Measurements from ENCODE around the gene ALDH1L1. TPM values are rescaled to one million over a fixed set of nuclear protein-coding genes. Genes with fewer than 3 reads are reported as not detected.

ALDH1L1 gene
- total RNA-seq, 3 donors from 2014 or later, result 0.10 to 0.29 TPM; not detected in 1

DNA sequence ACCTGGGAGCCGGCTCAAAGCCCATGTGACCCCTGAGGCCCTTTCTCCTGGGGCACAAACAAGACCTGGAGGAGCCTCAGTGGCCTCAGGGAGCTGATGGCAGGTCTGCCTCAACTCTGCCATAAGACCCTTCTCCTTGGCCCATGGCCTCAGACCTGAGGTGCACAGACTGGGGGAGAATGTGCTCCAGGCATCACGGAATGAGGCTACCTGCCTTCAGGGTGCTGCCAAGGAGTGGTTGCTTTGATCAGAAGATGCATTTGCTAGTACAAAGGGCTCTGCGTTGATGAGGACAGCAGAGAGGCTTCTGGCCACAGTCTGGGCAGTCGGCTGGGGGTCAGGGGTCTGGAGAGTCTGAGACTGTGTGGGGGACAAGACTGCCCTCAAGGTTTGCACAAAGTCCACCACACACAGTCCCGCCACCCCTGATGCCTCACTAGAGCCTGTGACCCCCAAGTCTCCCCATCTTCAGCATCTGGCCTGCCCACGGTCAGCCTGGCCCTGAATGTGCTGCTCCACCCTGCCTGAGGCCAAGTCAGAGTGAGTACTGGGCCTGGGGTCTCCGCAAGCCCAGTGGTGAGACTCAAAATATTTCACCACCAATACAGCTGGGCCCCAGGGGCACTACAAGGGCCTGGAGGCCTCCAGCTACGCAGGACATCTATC, 26.6 kb downstream of the ALDH1L1 start:
- no peaks in the 10 kb centered on the region for H3K36me3 Mint-ChIP-seq (ENCODE audit: insufficient read depth)
- no peaks in the 10 kb centered on the region for H3K9me3 Mint-ChIP-seq
- H3K4me3 Mint-ChIP-seq, result no peak overlapping the region
- H3K27me3 Mint-ChIP-seq (ENCODE audit: low read depth), result no peaks in the 10 kb centered on the region
- ATAC-seq (no peak), DNase-seq (no peak)
- H3K4me1 Mint-ChIP-seq (ENCODE audit: low read depth), result no peaks in the 10 kb centered on the region

DNA sequence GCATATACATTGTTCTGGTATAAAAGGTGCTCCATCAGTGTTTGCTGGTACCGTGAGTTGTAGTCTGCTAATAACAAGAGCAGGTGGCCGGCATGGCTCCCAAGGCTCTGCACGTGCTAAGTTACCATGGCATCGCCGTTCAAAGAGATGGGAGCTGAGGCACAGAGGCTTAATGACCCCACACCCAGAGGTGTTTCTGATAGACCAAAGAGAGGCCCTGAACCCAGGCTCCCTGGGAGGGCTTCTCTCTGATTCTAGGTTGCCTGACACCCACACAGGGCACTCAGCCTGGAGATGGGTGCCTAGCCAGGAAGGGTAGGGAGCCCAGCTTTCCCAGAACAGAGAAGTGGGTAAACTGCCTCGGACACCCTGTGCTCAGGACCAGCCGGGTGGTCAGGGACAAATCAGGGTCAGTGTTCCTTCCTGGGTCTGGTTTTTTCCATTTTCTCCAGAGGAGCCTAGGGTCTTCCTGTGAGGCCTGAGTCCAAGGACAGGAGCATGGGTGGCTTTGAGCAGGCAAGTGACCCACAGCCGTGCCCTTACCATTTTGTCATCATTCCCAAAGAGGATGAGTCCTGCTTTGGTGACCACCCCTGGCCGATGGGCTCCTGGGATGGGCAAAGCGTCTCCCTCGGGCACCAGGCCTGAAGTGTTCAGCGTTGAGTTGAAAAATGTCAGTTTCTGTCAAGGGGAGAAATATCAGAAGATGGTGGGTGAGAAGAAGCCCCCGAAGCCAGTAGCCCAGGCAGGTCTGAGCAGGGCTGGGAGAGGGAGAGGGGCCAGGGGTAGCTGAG, 27.3 kb downstream of the ALDH1L1 start:
- Mint-ChIP-seq H3K4me1 (ENCODE audit: low read depth) (no peaks in the 10 kb centered on the region), H3K27me3 (ENCODE audit: low read depth) (no peaks in the 10 kb centered on the region), H3K9me3 (no peaks in the 10 kb centered on the region), H3K4me3 (no peak overlapping the region), H3K36me3 (ENCODE audit: insufficient read depth) (no peaks in the 10 kb centered on the region)
- DNase-seq, result no peak
- no peak for ATAC-seq

DNA sequence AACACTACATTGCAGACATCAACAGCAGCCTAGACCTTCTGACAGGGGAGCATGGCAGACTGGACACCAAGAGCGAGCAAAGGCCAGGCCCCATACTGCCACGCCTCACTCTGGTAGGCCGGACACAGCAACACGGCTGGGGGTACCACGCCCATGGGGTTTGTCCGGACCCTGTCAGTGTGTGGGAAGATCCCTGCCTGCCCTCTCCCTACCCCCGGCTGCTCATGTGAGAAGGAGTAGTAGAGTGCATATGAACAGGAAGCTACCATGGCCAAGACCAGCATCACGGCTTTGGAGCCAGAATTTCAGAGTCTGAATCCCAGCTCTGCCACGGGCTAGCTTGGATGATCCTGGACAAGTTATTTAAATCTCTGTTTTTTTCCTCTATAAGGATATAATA, 27.9 kb downstream of the ALDH1L1 start:
- Mint-ChIP-seq H3K4me1 (ENCODE audit: low read depth) (no peaks in the 10 kb centered on the region), H3K9me3 (no peaks in the 10 kb centered on the region)

DNA sequence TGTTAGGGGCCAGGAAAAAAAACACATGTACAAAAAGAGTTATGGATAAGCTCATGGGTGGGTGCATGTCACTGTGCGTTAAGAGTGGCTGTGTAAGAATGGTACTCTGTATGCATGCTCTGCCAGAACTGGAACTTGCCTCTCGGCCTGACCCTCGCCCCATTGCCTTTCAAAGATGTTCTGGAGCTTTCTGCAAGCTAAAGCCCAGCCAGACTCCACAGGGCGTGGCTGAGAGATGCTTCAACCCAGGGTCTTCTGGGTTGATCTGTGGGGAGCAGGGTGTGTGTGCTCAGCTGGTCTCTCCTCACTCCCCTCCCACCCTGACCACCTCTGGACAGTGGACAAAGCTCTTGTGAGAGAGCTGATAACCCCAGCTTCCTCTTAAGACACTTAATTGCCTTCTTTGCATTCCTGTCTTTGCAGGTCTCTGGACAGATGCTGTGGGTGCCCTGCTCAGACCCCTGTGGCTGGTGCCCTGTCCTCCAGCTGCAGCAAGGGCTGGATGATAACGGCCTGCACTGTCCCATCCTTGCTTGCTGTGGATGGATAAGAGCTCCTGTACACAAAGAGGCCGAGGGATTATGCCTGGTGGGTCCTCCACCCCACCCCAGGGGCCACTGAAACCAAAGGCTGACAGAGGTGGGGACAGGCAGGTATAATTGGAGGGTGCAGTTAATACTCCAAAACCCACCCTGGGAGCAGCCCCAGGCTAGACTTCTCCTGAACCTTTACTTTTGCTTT, 28.7 kb downstream of the ALDH1L1 start:
- Mint-ChIP-seq H3K4me3 (no peak overlapping the region), H3K9me3 (no peaks in the 10 kb centered on the region), H3K4me1 (ENCODE audit: low read depth) (no peaks in the 10 kb centered on the region), H3K27me3 (ENCODE audit: low read depth) (no peaks in the 10 kb centered on the region), H3K36me3 (ENCODE audit: insufficient read depth) (no peaks in the 10 kb centered on the region)
- DNase-seq, result no peak
- ATAC-seq, result no peak

More for the DNA sequence above, 27.9 kb downstream of the ALDH1L1 start:
- ATAC-seq (no peak), DNase-seq (no peak)
- Mint-ChIP-seq H3K27me3 (ENCODE audit: low read depth) (no peaks in the 10 kb centered on the region), H3K4me3 (no peak overlapping the region), H3K36me3 (ENCODE audit: insufficient read depth) (no peaks in the 10 kb centered on the region)

DNA sequence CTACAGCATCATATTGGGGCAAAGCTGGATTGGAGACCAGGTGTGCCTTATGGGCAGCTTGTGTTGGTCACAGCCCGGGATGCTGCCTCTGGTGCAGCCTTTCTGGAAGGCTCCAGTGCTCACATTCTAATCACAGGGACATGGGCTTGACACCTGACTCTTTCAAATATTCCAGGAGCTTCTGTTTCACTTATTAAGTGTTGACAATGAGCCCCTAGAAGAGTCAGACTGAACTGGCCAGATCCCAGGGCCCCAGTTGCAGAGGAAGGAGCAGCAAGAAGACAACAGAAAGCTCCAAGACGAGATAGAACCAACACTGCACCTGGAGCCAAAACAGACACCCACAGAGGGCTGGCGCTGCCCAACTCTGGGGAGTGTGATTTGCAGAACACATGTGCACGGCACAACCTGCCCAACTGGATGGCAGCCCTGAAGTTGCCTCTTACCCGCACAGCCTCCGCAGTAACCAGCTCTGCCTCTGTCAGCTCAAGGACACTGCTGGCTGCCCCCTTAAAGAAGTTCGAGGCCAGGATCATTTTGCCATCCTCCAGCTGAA, 30.3 kb downstream of the ALDH1L1 start:
- no peaks in the 10 kb centered on the region for H3K9me3 Mint-ChIP-seq
- H3K36me3 Mint-ChIP-seq (ENCODE audit: insufficient read depth), result no peaks in the 10 kb centered on the region
- no peaks in the 10 kb centered on the region for H3K4me1 Mint-ChIP-seq (ENCODE audit: low read depth)
- ATAC-seq, result no peak
- DNase-seq, result no peak
- H3K4me3 Mint-ChIP-seq, result no peak overlapping the region
- no peaks in the 10 kb centered on the region for H3K27me3 Mint-ChIP-seq (ENCODE audit: low read depth)

DNA sequence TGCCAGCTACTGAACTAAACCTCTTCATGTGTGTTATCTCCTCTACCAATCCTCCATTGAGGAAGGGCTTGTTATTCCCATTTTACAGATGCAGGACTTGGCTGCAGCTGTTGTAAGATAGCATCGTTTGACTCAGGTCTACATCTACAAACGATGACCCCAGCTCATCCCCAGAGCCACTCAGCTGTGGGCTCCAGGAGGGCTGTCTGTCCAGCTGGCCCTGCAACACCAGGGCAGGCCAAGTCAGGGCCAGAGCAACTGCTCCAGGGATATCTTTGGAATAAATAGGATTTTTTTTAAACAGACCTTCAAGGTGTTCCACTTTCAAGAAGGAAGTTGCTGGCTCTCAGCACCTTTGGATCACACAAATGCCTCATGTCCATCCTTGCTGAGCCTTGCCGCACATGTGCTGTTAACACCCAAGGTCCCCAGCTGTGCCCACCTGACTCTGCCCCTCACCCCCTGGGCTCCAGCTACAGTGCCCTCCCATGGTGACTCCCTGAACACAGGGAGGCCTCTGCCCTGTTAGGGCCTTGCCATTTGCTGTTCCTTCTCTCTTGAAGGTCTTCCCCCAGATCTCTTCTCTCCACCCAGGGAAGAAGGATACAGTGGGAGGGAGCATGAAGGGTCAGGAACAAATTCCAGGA, 31.0 kb downstream of the ALDH1L1 start:
- no peaks in the 10 kb centered on the region for H3K9me3 Mint-ChIP-seq
- no peaks in the 10 kb centered on the region for H3K36me3 Mint-ChIP-seq (ENCODE audit: insufficient read depth)
- H3K4me1 Mint-ChIP-seq (ENCODE audit: low read depth), result no peaks in the 10 kb centered on the region
- no peaks in the 10 kb centered on the region for H3K27me3 Mint-ChIP-seq (ENCODE audit: low read depth)
- H3K4me3 Mint-ChIP-seq, result no peak overlapping the region
- no peak for ATAC-seq
- no peak for DNase-seq

DNA sequence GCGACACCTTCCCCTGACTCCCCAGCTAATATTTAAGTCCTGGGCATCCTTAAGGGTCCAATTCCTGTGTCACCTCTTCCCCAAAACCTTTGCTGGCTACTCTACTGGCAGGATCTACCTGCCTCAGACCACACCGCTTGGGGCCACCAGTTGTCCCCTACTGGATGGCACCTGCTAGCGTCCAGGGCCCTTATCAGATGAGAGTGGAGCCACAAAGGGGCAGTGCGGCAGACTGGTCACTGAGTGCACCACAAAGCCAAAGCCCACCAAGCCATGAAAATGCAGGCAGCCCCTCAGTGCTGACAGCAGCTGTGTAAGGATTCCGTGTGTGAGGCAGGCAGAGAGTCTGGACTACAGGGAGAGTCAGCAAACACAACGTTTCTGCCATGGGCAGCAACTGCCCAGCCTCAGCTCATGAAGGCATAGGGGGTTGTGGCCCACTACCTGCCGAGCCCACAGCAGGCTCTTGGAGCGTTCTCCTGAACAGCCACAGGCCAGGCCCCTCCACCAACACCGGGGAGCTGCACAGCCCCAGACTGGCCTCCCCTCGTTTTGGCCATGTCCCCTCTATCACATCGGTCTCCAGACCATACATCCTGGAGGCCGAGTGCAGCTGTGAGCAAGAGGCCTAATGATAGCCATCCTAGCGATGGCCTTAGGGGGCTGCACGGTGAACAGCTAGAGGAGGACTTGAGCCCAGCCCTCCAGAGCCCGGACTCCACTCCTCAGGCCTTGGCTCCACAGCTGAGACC, 32.3 kb downstream of the ALDH1L1 start:
- Mint-ChIP-seq H3K4me1 (ENCODE audit: low read depth) (no peaks in the 10 kb centered on the region), H3K36me3 (ENCODE audit: insufficient read depth) (no peaks in the 10 kb centered on the region), H3K27me3 (ENCODE audit: low read depth) (peaks cover 6% of the 10 kb centered on the region), H3K9me3 (no peaks in the 10 kb centered on the region), H3K4me3 (no peak overlapping the region)
- DNase-seq (no peak), ATAC-seq (no peak)

DNA sequence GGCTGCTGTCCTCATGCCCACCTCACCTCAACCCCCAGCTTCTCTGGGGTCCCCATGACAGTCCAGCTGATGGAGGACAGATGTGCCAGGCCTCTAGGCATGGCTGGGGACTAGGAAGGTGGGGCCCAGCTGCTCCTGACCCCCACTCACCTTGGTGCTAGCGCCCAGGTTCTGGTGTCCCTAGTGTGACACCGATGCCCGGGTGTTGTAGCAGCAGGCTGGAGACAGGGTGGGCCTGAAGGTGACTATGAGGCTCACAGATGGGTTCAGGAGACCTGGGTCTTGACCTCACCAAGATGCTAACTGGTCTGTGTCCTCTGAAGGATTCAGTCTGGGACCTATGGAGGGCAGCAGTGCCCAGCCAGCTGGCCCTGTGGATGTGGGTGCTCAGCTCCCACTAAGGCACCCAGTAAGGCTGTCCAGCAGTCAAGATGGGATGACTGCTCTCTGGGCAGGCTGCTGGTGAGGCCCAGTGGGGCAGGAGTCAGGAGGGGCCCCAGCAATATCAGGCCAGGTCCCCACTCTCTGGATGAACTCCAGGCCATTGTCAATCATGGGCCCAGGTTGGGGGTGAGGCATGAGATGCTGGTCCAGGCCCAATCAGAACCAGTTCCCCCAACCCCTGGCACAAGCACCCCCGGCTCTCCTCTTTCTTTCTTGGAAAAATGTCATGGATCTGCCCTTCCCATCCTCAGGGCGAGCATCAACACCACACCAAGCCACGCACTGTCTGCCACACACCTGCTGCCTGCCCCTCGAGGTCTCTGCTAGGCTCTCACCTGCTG, 33.0 kb downstream of the ALDH1L1 start:
- H3K4me1 Mint-ChIP-seq (ENCODE audit: low read depth), result no peaks in the 10 kb centered on the region
- H3K27me3 Mint-ChIP-seq (ENCODE audit: low read depth), result peaks cover 7% of the 10 kb centered on the region
- DNase-seq (no peak), ATAC-seq (no peak)
- H3K36me3 Mint-ChIP-seq (ENCODE audit: insufficient read depth), result no peaks in the 10 kb centered on the region
- no peaks in the 10 kb centered on the region for H3K9me3 Mint-ChIP-seq
- H3K4me3 Mint-ChIP-seq, result no peak overlapping the region

DNA sequence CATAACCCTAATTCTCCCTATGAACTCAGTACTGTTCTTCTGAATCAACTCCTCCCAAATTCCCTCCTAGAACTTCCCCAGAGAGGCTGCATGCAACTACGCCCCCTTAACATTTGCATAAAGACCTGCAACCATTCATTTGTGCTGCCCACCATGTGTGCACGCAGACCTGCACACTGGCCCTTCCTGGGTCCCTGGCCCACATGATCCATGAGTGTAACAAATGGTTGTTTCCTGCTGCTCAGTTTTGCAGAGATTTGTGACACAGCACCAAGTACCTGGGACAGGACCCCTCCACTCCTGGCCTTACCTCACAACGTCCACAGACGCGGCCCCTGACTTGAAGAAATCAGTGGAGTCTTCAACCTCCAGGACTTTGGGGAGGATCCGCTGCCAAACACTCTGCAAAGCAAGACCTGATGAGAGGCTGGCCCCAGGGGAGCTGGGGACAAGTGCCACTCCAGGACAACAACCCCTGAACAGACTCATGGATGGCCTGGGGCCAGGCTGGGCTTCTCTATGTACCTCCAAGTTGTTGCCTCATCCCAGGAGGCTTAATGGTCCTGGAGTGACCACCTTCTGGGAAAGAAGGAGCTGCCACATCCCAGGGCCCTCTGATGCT, 33.8 kb downstream of the ALDH1L1 start:
- no peaks in the 10 kb centered on the region for H3K9me3 Mint-ChIP-seq
- no peaks in the 10 kb centered on the region for H3K36me3 Mint-ChIP-seq (ENCODE audit: insufficient read depth)
- DNase-seq (no peak), ATAC-seq (no peak)
- H3K4me3 Mint-ChIP-seq, result no peak overlapping the region
- peaks cover 7% of the 10 kb centered on the region for H3K27me3 Mint-ChIP-seq (ENCODE audit: low read depth)
- H3K4me1 Mint-ChIP-seq (ENCODE audit: low read depth), result no peaks in the 10 kb centered on the region

DNA sequence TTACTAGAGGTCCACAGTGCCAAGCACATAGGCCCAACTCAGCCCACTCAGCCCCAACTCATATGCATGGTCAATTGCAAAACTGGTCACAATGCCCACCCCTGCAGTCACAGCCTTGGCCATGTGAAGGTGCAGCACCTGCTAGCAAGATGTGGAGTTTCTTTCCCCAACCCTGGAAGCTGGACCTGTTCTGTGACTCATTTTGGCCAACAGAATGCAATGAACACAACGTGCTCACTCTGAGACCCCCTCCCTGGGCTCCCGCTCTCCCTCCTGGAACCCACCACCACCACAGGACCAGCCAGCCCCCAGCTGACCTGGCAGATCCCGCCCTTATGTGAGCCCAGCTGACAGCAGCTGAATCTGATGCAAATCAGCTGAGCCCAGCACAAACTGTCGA, 34.4 kb downstream of the ALDH1L1 start:
- no peaks in the 10 kb centered on the region for H3K9me3 Mint-ChIP-seq
- ATAC-seq, result no peak

DNA sequence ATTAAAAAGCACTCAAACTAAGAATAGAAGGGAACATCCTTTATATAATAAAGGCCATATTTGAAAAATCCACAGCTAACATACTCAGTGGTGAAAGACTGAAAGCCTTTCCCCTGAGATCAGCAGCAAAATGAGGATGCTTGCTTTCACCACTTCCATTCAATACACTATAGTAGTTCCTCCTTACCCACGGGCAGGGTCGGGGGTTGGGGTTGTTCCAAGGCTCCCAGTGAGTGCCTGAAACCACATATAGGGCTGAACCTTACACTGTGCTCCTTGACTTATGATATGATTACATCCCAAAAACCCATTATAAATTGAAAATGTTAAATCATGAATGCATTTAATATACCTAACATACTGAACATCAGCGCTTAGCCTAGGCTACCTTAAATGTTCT, 37.7 kb downstream of the ALDH1L1 start:
- H3K4me1 Mint-ChIP-seq (ENCODE audit: low read depth), result no peaks in the 10 kb centered on the region
- H3K27me3 Mint-ChIP-seq (ENCODE audit: low read depth), result peaks cover 22% of the 10 kb centered on the region
- H3K9me3 Mint-ChIP-seq, result no peaks in the 10 kb centered on the region
- no peak overlapping the region for H3K4me3 Mint-ChIP-seq
- ATAC-seq, result no peak
- H3K36me3 Mint-ChIP-seq (ENCODE audit: insufficient read depth), result no peaks in the 10 kb centered on the region
- DNase-seq, result no peak

More for the DNA sequence above, 34.4 kb downstream of the ALDH1L1 start:
- Mint-ChIP-seq H3K27me3 (ENCODE audit: low read depth) (peaks cover 7% of the 10 kb centered on the region), H3K4me1 (ENCODE audit: low read depth) (no peaks in the 10 kb centered on the region), H3K4me3 (no peak overlapping the region), H3K36me3 (ENCODE audit: insufficient read depth) (no peaks in the 10 kb centered on the region)
- no peak for DNase-seq

DNA sequence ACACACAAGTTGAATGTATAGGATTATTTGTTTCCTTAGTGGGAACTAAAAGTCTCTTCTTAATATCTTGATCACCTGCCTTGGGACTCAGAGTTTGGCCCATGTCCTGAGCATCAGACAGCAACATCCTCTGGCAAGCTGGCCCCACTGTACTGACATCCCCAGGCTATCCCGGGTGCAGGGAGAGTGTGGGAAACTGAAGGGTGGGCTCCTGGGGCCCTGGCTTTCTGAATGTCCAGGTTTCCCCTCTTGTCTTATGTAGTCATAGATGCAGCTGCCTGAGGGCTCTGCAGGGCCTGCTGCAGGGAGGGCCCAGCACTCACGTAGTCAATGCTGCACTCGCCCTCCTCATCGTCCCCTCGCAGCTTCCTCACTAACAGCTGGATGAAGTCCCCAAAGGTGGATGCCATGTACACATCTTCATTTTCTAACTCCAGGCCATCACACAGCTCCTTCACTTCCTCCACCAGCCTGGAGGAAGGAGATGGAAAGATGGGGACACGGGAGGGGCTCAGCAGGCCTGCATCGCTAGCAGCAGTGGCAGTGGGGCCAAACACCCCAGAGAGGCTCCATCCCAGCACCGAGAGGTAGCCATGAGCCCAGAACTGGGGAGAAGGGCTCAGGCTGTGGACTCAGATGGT, 42.8 kb downstream of the ALDH1L1 start:
- Mint-ChIP-seq H3K9me3 (no peaks in the 10 kb centered on the region), H3K27me3 (ENCODE audit: low read depth) (peaks cover 24% of the 10 kb centered on the region), H3K4me1 (ENCODE audit: low read depth) (no peaks in the 10 kb centered on the region), H3K4me3 (no peak overlapping the region), H3K36me3 (ENCODE audit: insufficient read depth) (no peaks in the 10 kb centered on the region)
- no peak for ATAC-seq
- DNase-seq, result no peak
